OCI-LY1 (cell line): ENCODE data around the gene NPIPB4.
"Not testable (repeated sequence)": the region's sequence is repeated elsewhere in the genome, so short reads cannot be mapped to it uniquely, and the experiment has no call there.

Experiments used
- CTCF ChIP-seq: fragments of 200-600 bp; sonication (generic), shearing (Covaris generic); IDR thresholded peaks from 2 replicates; pipeline ENCODE4 v1.5.1; 2017; ENCODE audit warnings: mild to moderate bottlenecking, antibody characterized with exemption, low read length, moderate library complexity, mixed read lengths
- EZH2 ChIP-seq: fragments of 200-600 bp; sonication (generic), shearing (Covaris generic); IDR thresholded peaks from 2 replicates; pipeline ENCODE4 v1.8.0; 2017; ENCODE audit warnings: borderline replicate concordance, mixed run types, mild to moderate bottlenecking, antibody characterized with exemption, low read length, moderate library complexity, mixed read lengths

- not testable (repeated sequence) for TF ChIP-seq CTCF, EZH2
Measured at GRCh38 chr16:21881988-21882387, 24.4 kb upstream of the NPIPB4 start.
